Measurements from ENCODE around the gene RNF215.

RNF215 gene

DNA sequence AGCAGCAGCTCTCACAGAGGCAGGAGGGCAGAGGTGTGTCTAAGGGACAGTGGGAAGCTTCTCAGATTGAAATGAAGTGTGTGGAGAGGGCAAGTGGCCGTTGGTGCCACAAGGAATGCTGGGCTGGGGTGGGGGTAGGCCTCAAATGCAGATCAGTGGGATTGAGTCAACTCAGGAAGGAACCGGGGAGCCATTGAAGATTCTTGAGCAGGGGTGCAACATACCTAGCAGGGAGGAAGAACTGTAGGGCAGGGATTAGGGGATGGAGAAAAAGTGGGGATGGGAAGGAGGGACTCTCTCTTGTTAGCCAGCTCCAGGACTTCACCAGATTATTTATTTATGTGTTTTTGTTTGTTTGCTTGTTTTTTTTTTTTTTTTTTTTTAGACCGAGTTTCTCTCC, 6.7 kb upstream of the RNF215 start:
- DNase-seq = no peak

DNA sequence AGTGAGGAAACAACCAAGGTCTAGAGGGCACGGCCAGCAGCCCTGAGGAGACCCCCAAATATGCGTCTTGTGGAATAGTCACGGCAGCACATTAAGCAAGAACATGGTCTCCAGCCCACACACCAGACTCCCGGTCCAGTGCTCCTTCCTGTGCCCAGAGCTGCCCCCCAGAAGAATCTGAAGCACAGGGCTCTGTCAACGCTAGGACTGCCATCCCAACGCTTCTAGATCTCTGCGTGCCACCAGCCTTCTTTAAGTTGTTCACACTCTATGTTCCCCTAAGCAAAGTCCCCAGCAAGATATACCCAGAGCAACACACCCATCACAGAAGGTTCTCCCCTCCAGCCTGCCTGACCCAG, 6.1 kb upstream of the RNF215 start:
- DNase-seq = no peak

DNA sequence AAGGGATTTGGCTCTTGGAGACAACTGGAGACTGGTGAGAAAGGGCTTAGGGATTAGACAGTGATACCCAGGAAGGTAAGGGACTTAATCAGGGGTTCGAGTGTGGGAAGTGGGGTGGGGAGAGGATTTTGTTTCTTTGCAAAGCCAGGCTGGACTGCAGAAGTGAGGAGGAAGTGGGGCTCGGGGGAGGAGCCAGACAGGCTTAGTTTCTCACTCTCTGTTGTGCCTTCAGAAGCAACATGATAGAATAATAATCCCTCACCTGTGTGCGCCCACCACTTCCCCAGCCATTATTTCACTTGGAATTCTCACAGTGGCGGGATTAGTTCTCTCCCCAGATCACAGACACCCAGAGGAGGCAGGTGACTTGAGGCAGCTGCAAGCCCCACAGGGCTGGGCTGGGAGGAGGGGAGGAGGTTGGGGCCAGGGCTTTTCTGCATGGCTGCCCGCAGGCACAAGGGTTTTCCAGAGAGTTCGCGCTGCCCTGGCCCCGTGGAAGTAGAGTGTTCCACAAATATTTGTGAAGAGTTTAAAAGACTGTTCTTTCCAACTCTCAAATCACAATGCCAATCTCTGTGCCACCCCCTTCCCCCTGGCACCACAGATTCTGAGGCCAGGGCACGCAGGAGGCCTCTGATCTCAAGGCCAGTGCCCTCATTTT, 5.6 kb upstream of the RNF215 start:
- DNase-seq = peak in 2 of 4 experiments; percentile 25 to 37

DNA sequence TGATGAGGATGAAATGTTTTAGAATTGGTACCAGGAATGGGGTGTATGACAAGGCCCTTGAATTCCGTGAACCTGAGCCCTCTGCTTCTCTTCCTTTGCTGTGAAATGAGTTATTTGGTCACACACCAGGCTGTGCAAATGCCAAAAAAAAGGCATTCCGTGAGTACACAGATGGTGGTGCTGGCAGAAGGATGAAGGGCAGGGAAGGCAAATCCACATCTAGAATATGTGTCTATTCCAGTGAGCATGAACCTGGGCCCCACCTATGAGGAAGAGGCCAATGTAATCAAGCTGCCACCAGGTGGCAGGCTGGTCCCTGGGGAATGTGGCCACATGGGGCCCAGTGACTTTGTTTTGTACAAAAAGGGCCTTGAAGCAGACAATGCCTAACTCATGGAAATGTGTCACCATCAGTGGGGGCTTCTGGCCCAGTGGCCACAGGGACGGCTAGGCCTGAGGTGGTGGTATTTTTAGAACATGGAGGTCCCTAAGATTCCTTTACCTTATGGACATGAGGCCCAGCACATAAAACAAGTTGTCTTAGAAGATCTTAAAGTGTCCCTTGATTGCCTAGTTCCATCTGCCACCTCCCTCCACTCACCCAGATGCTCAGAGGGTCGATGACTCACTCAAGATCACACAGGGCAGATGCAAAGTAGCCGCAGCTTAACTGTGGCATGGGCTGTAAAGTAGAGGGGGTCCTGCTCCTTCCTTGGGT, 3.9 kb upstream of the RNF215 start:
- peak; percentile 83 to 91 (median 88) for DNase-seq

DNA sequence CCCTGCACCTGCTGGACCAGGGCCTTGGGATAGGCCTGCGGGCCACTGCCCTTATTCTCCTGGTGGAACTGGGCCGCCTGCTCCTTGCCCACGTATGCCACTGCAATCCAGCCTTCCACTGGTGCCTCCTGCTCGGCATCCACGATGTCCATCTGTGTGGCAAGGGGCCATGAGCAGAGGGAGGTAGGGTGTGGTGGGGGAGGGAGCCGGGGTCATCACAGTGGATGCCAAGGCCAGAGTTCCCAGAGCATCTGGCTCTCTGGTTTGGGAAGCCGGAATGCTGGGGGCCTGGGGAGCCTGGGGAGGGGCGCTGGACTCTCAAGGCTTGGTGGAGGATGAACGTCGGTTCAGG, 627 bp downstream of the RNF215 start:
- no peak for DNase-seq

DNA sequence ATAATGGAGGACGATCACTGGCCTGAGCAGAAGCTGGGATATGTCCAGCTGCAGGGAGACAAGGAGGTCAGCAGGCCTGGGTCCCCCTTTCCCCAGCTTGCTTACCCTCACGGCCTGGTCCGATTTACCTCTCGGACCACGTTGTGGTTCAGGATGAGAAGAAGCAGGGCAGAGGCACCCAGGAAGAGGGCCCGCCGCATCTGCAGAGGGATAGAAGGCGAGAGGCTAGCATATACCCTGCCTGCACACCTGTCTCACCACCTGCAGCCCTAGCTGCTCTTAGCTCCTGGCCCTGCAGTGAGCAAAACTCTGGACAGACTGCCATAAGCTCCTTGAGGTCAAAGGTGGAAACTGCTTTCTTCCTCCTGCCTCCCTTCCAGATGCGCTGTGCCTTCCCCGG, 1.3 kb downstream of the RNF215 start:
- no peak for DNase-seq

DNA sequence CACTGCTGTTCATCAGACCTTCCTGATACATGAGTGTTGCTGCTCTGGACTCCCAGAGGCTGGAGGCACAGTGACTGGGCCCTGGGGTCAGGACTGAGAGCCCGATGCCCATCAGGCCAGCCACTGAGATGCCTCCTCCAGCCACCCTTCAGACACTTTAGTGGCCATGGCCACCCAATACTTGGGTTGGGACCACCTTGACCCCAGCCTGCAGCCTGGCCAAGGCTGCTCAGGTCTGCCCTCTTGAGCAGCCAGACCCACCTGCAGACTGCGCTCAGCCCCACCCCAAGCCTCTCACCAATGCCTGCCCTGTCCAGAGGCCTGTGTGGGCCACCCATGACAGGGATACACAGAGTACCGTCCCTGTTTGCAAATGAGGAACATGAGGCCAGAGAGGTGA, 4.2 kb downstream of the RNF215 start:
- no peak for DNase-seq

DNA sequence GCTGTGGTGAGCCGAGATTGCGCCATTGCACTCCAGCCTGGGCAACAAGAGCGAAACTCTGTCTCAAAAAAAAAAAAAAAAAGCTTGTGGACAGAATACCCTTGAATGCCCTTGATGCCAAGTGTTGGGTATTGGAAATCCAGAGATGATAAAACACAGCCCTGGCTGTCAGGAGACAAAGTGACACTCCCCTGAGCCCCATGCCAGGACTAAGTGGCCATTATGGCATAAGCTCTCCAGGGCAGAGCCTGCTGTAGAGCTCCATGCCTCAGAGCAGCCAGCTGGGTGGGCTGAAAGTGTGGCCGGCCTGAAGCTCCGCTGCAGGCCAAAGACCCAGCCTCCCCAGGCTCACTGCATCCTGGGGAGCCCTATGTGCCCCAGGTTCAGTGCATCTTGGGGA, 4.9 kb downstream of the RNF215 start:
- no peak for DNase-seq

DNA sequence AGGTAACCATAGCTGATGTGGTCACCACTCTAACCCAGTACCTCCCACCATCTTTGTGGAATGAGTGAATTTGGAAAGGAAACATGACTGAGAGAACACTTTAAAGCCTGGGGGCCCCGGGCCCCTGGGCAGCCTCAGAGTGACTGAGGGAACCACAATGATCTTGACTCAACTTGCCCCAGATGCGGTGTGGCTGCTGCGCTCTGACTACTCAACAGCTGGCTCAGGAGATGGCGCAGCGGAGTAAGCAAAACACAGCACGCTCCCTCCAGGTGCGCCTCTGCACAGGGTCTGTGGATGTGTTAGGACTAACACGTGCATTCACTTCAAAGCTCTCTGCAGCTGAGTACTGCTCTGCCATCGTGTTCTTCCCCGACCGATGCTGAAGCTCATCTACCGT, 5.9 kb downstream of the RNF215 start:
- no peak for DNase-seq

DNA sequence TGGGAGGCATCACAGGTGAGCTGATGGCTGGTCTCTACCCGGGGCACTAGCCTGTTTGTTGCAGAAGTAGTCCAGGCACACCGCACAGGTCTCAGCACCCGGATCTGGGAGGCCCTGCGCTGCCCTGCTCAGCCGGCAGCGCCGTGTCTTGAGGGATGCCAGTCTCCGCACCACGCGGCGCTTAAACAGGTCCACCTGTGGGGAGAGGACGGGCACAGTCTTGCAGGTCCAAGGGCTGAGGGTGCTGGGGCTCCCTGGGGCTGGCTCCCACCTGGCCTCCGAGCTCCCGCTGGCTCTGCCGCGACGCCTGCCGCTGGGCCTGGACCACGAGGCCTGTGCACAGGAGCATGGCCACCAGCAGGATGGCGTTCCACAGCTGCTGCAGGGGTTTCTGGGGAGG, 7.2 kb downstream of the RNF215 start:
- no peak for DNase-seq

DNA sequence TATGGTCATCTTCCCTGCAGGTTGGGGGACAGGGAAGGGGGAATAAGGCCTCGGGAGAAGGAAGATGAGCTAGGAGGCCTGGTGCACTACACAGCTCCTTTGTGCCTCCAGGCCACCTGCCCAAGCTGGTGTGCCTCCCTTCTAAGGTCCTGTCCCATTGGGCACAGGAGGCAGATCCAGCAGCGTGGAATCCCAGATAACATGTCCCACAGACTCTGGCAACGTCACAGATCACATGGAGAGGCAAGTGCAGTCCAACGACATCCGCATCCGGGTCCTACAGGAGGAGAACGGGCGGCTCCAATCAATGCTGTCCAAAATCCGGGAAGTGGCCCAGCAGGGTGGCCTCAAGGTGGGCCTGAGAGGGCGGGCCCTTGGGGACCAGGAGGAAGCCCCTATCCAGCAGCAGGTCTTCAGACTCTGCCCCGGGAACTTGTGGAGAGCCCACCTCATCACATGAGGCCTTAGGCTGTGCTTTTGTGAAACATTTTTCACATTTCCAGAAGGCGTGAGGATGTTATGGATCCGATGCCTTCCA, 11.8 kb downstream of the RNF215 start:
- no peak for DNase-seq

DNA sequence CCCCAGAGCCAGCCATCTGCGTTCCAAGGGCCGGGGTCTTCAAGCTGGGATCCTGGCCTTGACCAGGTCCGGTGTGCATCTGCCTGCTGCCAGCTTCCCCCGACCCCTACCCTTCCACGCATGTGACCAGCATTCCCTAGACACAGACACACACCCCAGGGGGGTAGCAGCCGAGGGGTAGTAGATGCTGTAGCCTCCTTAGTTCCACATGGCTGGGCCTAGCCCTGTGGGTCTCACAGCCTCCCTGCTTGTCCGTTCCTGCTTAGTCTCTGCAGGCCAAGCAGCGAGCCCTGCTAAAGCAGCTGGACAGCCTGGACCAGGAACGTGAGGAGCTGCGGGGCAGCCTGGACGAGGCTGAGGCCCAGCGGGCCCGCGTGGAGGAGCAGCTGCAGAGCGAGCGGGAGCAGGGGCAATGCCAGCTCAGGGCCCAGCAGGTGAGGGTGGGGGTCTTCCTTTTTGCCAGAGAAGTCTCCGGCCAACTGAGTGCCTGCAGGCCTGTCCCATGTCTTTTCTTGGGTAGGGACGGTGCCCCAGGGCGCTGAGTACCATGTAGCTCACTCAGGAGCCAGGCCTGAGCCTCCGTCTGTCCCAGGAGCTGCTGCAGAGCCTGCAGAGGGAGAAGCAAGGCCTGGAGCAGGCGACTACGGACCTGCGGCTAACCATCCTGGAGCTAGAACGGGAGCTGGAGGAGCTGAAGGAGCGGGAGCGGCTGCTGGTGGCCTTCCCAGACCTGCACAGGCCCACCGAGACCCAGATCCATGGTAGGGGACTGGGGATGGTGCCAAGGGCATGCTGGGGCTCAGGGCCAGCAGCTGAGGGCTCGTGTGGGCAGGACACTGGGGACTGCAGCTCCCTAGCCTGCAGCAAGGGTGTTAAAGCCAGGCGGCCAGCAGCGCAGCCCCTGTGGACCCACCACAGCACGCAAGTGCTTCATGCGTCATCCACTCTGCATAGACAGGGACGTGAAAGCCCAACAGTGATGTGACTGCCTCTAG, 13.6 kb downstream of the RNF215 start:
- no peak for DNase-seq

DNA sequence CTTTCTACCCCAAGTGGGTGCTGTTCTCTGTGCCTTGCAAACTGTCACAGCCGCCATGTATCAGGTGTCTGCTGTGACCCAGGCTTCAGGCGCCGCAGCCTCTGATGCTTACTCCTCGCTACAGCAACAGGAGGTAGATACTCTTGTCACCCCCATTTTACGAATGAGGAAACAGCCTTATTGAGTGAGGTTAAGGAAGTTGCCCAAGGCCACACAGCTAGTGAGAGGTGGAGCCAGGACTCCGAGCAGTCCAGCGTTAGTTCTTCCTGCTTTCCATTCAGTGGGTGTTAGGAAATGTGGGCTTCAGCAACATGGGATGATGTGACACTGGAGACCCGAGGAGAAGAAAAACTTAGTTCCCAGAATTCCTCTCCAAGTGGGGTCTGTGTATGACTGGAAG, 14.3 kb downstream of the RNF215 start:
- peak; percentile 63 to 82 (median 79) for DNase-seq

DNA sequence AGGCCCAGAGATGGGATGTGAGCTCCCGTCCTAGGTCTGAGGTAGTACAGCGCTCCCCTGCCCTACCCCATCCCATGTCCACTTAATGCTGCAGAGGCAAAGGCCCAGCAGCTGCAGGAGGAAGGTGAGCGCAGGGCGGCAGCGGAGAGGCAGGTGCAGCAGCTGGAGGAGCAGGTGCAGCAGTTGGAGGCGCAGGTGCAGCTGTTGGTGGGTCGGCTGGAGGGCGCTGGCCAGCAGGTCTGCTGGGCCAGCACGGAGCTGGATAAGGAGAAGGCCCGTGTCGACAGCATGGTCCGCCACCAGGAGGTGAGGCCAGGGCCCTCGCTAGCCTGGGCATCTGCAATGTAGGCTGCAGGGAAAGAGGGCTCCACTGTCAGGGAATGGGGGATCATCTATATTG, 15.2 kb downstream of the RNF215 start:
- no peak for DNase-seq

DNA sequence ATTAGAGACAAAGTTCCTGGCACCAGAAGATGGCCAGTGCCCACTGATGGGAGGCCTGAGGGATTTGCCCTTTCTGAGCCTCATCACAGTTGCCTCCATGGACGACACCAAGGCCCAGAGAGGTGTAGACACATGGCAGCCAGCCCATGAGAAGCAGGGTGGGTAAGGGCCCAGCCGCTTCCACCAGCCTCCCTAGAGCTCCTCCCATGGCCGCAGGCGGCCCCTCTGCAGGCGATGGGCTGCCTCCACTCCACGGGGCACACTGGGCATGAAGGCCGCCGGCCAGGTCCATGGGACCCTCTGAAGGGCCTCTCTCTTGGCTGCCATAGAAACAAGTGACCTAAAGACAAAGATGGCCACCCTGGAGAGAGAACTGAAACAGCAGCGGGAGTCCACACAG, 15.9 kb downstream of the RNF215 start:
- no peak for DNase-seq

DNA sequence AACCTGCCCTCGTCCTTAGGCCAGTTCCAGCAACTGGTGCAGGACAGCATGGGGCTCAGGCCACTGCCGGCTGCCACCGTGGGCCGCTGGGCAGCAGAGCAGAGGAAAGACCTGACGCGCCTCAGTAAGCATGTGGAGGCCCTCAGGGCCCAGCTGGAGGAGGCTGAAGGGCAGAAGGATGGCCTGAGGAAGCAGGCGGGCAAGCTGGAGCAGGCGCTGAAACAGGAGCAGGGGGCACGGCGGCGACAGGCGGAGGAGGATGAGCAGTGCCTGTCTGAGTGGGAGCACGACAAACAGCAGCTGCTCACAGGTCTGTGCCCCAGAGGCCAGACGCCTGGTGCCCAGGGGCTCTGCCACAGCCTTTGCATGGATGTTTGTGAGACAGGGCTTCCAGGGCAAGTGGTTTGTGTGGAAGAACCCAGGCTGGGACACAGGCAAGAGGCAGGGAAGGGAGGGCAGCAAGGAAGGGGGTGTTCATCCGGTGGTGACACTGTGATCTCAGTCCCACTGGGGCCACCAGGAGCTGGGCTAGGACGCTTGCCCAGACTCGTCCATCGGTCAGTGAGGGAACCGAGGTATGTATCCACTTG, 16.5 kb downstream of the RNF215 start:
- no peak for DNase-seq

DNA sequence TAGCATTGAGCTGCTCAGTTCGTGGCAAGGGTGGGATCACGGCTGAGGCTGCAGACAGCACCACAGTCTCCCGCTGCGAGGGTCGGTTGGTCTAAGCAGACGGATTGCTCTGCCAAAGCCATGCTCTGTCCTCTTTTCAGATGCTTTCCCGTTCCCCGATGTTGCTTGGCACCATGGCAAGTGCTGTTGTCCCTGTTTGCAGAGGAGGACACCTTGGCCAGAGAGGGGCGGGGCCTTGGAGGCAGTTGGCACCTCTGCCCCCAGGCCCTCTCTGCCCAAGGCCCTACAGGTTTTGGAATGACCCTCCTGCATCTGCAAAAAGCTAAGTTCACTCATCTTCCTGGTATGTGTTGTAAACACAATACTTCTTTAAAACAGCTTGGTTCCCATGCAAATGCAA, 18.8 kb downstream of the RNF215 start:
- no peak for DNase-seq

DNA sequence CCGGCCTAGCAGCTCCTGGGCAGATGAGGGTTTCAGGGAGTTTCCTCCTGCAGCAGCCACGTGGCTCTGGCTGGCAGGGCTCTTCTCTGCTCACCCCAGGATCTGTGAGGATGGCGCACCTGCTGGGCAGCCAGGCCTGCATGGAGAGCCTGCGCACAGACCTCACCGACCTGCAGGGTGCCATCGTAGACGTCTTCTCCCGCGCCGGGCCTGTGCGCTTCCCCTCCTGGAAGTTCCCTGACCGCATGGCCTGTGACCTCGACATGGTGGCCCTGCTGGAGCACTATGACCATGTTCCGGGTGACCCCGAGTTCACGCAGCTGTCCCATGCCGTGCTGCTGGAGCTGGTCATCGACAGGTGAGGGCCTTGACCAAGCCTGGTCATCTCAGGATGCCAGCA, 21.3 kb downstream of the RNF215 start:
- DNase-seq = no peak

DNA sequence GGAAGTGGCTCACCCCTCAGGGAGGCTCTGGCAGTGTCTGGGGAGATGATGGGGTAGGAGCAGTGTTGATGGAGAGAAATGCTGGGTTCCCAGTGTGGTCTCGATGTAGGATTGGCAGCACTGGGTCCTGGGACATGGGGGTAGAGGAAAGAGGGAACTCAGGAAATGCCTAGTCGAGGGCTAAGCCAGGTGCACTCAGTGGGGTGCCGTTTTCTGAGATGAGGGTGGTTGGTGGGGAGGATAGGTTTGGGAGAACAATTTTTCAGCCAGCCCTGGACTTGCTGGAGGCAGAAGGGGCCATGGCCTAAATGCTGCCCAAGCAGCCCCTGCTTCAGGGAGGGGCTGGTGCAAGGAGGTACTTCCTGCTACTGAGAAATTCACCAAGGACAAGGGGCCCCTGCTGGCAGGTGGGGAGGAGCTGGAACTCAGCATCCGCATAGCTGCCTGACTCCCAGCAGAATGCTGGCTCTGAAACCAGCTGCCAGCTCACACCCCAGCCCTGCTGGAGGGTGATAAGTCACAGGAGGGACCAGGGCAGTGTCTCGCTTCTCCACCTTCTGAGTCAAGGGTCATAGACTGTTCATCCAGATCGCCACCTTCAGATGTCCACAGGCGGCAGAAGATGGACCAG, 24.4 kb downstream of the RNF215 start:
- no peak for DNase-seq

DNA sequence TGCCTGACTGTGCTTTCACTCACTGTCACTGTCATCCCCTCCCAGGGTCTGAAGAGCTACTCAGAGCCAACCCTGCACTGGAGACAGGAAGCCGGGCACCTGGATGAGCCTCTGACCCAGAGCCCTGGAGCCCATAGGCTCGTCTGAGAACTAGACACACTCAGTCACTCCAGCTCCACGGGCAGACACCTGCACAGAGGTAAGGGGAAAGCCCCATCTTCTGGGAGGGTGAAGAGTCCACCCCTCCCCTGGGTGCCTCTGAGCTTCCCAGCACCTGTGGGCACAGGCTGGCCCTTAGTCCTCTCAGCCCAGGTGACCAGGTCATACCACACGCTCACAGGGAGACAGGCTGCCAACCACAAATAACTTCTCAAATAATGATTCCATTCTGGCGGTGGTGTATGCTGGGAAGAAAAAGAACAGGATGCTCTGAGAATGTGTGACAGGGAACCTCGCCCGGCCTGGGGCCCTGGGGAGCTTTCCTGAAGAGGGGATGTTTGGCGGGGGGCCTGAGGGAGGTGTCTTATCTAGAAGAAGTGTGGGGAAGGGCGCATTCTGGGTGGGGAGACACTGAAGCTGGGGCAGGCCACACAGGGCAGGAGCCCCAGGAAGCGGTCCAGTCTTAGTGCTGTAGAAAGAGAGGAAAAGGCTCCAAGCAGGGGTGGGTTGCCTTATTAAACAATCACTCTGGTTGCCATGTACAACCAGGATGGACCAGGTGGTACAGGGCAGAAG, 25.1 kb downstream of the RNF215 start:
- DNase-seq = no peak

DNA sequence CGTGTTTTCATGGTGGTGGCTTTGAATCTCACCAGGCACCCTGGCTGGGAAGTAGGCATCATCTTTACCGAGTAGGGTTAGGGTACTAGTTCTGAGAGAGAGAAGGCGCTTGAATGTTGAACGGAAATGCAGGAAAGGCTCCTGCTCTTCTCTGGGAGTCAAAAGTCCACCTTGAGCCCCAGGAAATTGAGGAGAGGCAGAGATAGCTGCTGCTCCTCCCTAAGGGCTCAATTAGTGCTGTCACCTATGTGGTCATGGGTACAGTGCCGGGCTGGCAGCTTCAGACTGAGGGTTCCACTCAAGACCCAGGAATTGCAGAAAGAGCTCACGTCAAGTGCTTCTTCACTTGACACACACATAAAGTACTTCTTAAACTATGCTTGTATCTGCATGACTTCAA, 28.7 kb downstream of the RNF215 start:
- DNase-seq = no peak

Data from suppressor macrophage (primary cell).